ENCODE results near the gene ABCD4. TPM values are rescaled to one million over a fixed set of nuclear protein-coding genes. Genes with fewer than 3 reads are reported as not detected.

The ABCD4 gene
- total RNA-seq, 6 experiments from 2014 or later, result 13.4 to 18.5 (median 15.7) TPM

DNA sequence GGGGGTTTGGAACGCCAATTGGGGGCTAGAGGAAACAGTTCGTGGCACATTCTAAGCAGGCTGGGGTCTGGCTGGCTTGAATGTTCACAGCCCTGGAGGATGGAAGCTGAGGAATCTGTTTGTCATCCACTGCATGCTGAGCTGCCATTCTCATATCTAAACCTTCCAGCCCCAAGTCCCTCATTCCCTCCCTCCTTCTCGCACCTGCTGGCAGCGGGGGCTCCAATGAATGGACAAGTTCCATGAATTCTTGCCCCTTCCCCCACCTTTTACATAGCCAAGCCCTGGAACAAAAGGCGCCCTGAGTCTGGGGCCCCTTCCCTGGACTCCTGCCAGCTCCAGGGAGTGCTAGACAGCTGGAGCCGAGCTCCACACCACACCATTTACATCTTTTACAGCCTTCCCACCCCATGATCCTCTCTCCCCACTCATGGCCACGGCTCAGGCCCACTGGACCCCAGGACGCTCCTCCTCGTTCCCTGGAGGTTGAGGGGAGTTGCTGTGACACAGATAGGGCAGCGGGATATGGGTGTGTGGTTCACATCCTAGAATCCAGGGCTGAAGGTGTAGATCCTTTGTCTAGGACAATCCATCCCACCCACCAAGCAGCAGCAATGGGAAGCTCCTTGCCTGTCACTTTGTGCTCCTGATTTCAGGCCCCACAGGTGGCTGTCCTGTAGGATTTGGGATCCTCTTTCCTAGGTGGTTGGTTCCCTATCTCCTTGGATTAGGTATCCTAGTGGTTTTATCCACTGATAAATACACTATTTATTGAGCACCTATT lies 23.8 kb upstream of the ABCD4 start:
- peaks cover 30% of the 10 kb centered on the region for H3K27me3 Mint-ChIP-seq (ENCODE audit: insufficient read depth)
- DNase-seq, result no peak
- no peaks in the 10 kb centered on the region for H3K4me1 Mint-ChIP-seq (ENCODE audit: low read depth)
- no peaks in the 10 kb centered on the region for H3K36me3 Mint-ChIP-seq (ENCODE audit: low read depth)
- H3K4me3 Mint-ChIP-seq, result no peak overlapping the region
- no peaks in the 10 kb centered on the region for H3K9me3 Mint-ChIP-seq
- TF ChIP-seq, protein P1, sequence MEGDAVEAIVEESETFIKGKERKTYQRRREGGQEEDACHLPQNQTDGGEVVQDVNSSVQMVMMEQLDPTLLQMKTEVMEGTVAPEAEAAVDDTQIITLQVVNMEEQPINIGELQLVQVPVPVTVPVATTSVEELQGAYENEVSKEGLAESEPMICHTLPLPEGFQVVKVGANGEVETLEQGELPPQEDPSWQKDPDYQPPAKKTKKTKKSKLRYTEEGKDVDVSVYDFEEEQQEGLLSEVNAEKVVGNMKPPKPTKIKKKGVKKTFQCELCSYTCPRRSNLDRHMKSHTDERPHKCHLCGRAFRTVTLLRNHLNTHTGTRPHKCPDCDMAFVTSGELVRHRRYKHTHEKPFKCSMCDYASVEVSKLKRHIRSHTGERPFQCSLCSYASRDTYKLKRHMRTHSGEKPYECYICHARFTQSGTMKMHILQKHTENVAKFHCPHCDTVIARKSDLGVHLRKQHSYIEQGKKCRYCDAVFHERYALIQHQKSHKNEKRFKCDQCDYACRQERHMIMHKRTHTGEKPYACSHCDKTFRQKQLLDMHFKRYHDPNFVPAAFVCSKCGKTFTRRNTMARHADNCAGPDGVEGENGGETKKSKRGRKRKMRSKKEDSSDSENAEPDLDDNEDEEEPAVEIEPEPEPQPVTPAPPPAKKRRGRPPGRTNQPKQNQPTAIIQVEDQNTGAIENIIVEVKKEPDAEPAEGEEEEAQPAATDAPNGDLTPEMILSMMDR (IDR thresholded peaks at IDR 0.05), result no peak
- H3K27ac Mint-ChIP-seq, result no peak overlapping the region

DNA sequence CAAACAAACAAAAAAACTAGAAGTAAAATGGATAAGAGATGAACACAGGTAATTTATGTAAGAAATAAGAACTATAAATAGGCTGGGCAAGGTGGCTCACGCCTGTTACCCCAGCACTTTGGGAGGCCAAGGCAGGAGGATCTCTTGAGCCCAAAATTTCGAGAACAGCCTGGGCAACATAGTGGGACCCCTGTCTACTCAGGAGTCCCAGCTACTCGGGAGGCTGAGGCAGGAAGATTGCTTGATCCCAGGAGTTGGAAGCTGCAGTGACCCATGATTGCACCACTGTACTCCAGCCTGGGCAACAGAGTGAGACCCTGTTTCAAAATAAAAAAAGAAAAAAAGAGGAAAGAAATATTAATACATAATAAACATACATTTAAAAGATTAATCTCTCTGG lies 22.7 kb upstream of the ABCD4 start:
- no peaks in the 10 kb centered on the region for H3K36me3 Mint-ChIP-seq (ENCODE audit: low read depth)

DNA sequence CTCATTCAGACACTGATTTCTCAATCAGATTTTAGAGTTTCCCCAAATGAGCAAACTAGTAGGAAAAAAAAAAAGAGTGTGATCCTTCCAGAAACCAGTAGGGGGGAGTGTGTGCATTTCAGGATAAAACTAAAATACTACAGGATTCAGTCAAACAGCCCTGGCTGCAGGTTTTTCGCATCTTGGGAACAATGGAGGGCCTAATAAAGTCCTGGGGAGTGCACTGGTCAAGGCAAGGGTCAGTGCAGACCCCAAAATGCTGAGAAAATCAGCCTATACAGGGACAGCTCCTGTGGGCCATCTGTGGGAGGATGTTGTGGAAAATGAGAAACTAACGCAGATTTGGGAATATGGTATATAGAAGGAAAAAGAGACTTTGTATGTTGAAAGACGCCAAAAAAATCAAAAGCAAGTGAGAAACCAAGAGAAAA lies 22.2 kb upstream of the ABCD4 start:
- Mint-ChIP-seq H3K9me3 (no peaks in the 10 kb centered on the region), H3K27ac (no peak overlapping the region), H3K36me3 (ENCODE audit: low read depth) (no peaks in the 10 kb centered on the region), H3K4me1 (ENCODE audit: low read depth) (no peaks in the 10 kb centered on the region), H3K4me3 (no peak overlapping the region), H3K27me3 (ENCODE audit: insufficient read depth) (peaks cover 30% of the 10 kb centered on the region)
- peak; percentile 10 for DNase-seq
- TF ChIP-seq, protein P1 (IDR thresholded peaks at IDR 0.05), result peak; percentile 84

More for the DNA sequence above, 22.7 kb upstream of the ABCD4 start:
- TF ChIP-seq, protein P1 (IDR thresholded peaks at IDR 0.05), result no peak
- peaks cover 28% of the 10 kb centered on the region for H3K27me3 Mint-ChIP-seq (ENCODE audit: insufficient read depth)
- H3K9me3 Mint-ChIP-seq, result no peaks in the 10 kb centered on the region
- H3K4me1 Mint-ChIP-seq (ENCODE audit: low read depth), result no peaks in the 10 kb centered on the region
- no peak overlapping the region for H3K4me3 Mint-ChIP-seq
- no peak overlapping the region for H3K27ac Mint-ChIP-seq
- DNase-seq, result no peak

DNA sequence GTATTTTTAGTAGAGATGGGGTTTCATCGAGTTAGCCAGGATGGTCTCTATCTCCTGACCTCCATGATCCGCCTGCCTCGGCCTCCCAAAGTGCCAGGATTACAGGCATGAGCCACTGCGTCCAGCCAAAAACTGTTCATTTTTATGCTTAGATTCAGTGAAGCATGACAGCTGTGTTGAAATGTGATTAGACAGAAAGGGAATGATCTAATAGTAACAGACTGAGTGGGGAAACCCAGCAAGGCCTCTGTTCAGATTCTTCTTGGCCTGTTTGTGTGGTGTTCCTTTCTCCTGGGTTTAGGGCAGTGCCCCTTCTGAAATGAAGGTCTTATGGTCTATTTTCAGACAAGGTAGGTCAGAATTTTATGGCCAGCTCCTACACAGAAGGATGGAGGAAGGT lies 11.8 kb upstream of the ABCD4 start:
- Mint-ChIP-seq H3K4me3 (no peak overlapping the region), H3K4me1 (ENCODE audit: low read depth) (no peaks in the 10 kb centered on the region; the same call in 1 of the 2 replicates)
- DNase-seq, result no peak

DNA sequence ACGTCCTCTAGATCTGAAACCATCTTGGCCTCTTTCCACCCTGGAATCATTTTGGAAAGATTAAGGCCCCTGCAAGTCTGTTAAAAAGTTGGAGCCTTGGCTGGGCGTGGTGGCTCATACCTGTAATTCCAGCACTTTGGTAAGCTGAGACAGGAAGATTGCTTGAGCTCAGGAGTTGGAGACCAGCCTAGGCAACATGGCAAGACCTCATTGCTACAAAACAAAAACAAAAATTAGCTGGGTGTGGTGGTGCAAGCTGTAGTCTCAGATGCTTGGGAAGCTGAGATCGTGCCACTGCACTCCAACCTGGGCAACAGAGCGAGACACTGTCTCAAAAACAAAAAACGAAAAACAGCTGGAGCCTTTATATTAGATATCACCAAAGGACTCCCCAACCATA lies 10.9 kb upstream of the ABCD4 start:
- no peak for DNase-seq
- Mint-ChIP-seq H3K27me3 (ENCODE audit: insufficient read depth) (peaks cover 7% of the 10 kb centered on the region), H3K36me3 (ENCODE audit: low read depth) (no peaks in the 10 kb centered on the region), H3K9me3 (no peaks in the 10 kb centered on the region), H3K27ac (no peak overlapping the region), H3K4me1 (ENCODE audit: low read depth) (no peaks in the 10 kb centered on the region; the same call in 1 of the 2 replicates), H3K4me3 (no peak overlapping the region)
- TF ChIP-seq, protein P1 (IDR thresholded peaks at IDR 0.05), result no peak

More for the DNA sequence above, 11.8 kb upstream of the ABCD4 start:
- peaks cover 4% of the 10 kb centered on the region for H3K27me3 Mint-ChIP-seq (ENCODE audit: insufficient read depth)
- no peaks in the 10 kb centered on the region for H3K9me3 Mint-ChIP-seq
- no peak overlapping the region for H3K27ac Mint-ChIP-seq
- TF ChIP-seq, protein P1 (IDR thresholded peaks at IDR 0.05), result no peak
- H3K36me3 Mint-ChIP-seq (ENCODE audit: low read depth), result no peaks in the 10 kb centered on the region
